Stimulated activated CD4-positive, alpha-beta T cell treated with anti-CD3 and anti-CD28 coated beads, TNF-alpha, amount 100 ng/mL, for 24 hours (primary cell): ENCODE data around the gene ARPC5.

ENCODE experiments used
- DNase-seq, 3 experiments: peaks; one replicate each; pipeline ENCODE4 v3.0.0-alpha.2; 2020; ENCODE audit warnings: low read depth in 3 of 3

ARPC5 gene

GRCh38 chr1:183611021-183611420 is 24.6 kb downstream of the ARPC5 start:
- DNase-seq: no peak

GRCh38 chr1:183609759-183610452 is 25.7 kb downstream of the ARPC5 start:
- no peak for DNase-seq

- no peak for DNase-seq
Measured at GRCh38 chr1:183609313-183609712, 26.3 kb downstream of the ARPC5 start.

- DNase-seq: no peak
Measured at GRCh38 chr1:183607322-183607980, 28.1 kb downstream of the ARPC5 start.

- DNase-seq: no peak
Measured at GRCh38 chr1:183605904-183606303, 29.7 kb downstream of the ARPC5 start.

GRCh38 chr1:183604815-183605214 is 30.8 kb downstream of the ARPC5 start:
- no peak for DNase-seq

- DNase-seq: no peak
Measured at GRCh38 chr1:183604038-183604808, 31.4 kb downstream of the ARPC5 start.

GRCh38 chr1:183602510-183602909 is 33.1 kb downstream of the ARPC5 start:
- DNase-seq: no peak

- no peak for DNase-seq
Measured at GRCh38 chr1:183600634-183601033, 34.9 kb downstream of the ARPC5 start.

- no peak for DNase-seq
Measured at GRCh38 chr1:183600136-183600535, 35.4 kb downstream of the ARPC5 start.

- DNase-seq: no peak
Measured at GRCh38 chr1:183598386-183598785, 37.2 kb downstream of the ARPC5 start.

GRCh38 chr1:183597656-183598347 is 37.8 kb downstream of the ARPC5 start:
- no peak for DNase-seq

- no peak for DNase-seq
Measured at GRCh38 chr1:183596500-183596899, 39.1 kb downstream of the ARPC5 start.

GRCh38 chr1:183595537-183595936 is 40.0 kb downstream of the ARPC5 start:
- DNase-seq: no peak

GRCh38 chr1:183593356-183593755 is 42.2 kb downstream of the ARPC5 start:
- no peak for DNase-seq

GRCh38 chr1:183592733-183593132 is 42.9 kb downstream of the ARPC5 start:
- DNase-seq: no peak

- DNase-seq: peak in 1 of 3 experiments; percentile 21
Measured at GRCh38 chr1:183590244-183591191, 45.1 kb downstream of the ARPC5 start, which contains the start of gene NCF2. TSS of gene NCF2 (minus strand) at chr1:183590459. CDS start at chr1:183590329, 130 bp downstream.

GRCh38 chr1:183589874-183590243 is 45.7 kb downstream of the ARPC5 start:
- no peak for DNase-seq

GRCh38 chr1:183589384-183589783 is 46.2 kb downstream of the ARPC5 start:
- no peak for DNase-seq

GRCh38 chr1:183588827-183589226 is 46.8 kb downstream of the ARPC5 start:
- DNase-seq: no peak

GRCh38 chr1:183586926-183587325 is 48.7 kb downstream of the ARPC5 start:
- DNase-seq: no peak
